LNCAP (cell line): ENCODE data around the gene COPS8.

Experiments
- CTCF ChIP-seq: fragments of 450-650 bp; IDR thresholded peaks from 2 replicates; pipeline ENCODE4 v1.5.1; 2017; ENCODE audit warnings: mild to moderate bottlenecking

The COPS8 gene

GRCh38 chr2:237066396-237066795 is 19.3 kb upstream of the COPS8 start:
- TF ChIP-seq CTCF, result no peak

- TF ChIP-seq CTCF, result no peak; the same call in 1 of the 2 replicates
These were observed 17.6 kb upstream of the COPS8 start for GRCh38 chr2:237068005-237068576.

GRCh38 chr2:237072067-237072931 is 13.4 kb upstream of the COPS8 start:
- TF ChIP-seq CTCF, result peak; percentile 87

- no peak for TF ChIP-seq CTCF
These were observed 12.1 kb upstream of the COPS8 start for GRCh38 chr2:237073552-237073951.

- no peak for TF ChIP-seq CTCF
These were observed 11.3 kb upstream of the COPS8 start for GRCh38 chr2:237074211-237074993.

GRCh38 chr2:237075749-237076599 is 9.7 kb upstream of the COPS8 start:
- TF ChIP-seq CTCF, result no peak

GRCh38 chr2:237081596-237081995 is 4.1 kb upstream of the COPS8 start:
- no peak for TF ChIP-seq CTCF
